IMR-90 (cell line): ENCODE results near the gene AK3.

Experiments used
- SMC3 ChIP-seq: fragments of 150-350 bp; IDR thresholded peaks from 2 replicates; pipeline ENCODE4 v1.6.1; 2016; ENCODE audit warnings: low read depth, mild to moderate bottlenecking, antibody characterized with exemption, low read length, moderate library complexity
- USF2 ChIP-seq: fragments of 150-350 bp; IDR thresholded peaks from 2 replicates; pipeline ENCODE4 v1.6.1; 2017; ENCODE audit warnings: mild to moderate bottlenecking, antibody characterized with exemption, low read length, low read depth

- TF ChIP-seq SMC3 = no peak
- TF ChIP-seq USF2 = no peak
These were observed 22.0 kb upstream of the AK3 start for GRCh38 chr9:4762886-4763541.
